Measurements from ENCODE around the gene FAM118B. TPM values are rescaled to one million over a fixed set of nuclear protein-coding genes. Genes with fewer than 3 reads are reported as not detected.

Gene FAM118B
- total and polyA plus RNA-seq, 2 experiments from 2014 or later = 29.6 to 35.2 TPM

- 94% methylated on average over 11 of the region's 11 CpGs for WGBS (ENCODE audit: low lambda C conversion rate, missing lambda C conversion rate)
- DNase-seq (ENCODE audit: low spot score) = no peak
- Histone ChIP-seq H3K4me2 (no peak overlapping the region), H3K4me1 (ENCODE audit: insufficient read depth) (no peaks in the 10 kb centered on the region), H3K27me3 (no peaks in the 10 kb centered on the region), H3K9me3 (ENCODE audit: low read depth) (no peaks in the 10 kb centered on the region), H3K9me2 (replicated peaks; ENCODE audit: insufficient read depth) (no peaks in the 10 kb centered on the region), H3K27ac (no peak overlapping the region), H2AFZ (no peak overlapping the region), H3K4me3 (no peak overlapping the region), H3K36me3 (replicated peaks; ENCODE audit: insufficient read depth, low read depth) (no peaks in the 10 kb centered on the region), H4K20me1 (ENCODE audit: insufficient read depth, poor library complexity, severe bottlenecking) (no peaks in the 10 kb centered on the region), H3K79me2 (no peaks in the 10 kb centered on the region)
- TF ChIP-seq EZH2phosphoT487 (IDR thresholded peaks at IDR 0.05; ENCODE audit: low read depth, severe bottlenecking, unreplicated experiment) (no peak), EZH2 (IDR thresholded peaks at IDR 0.05; ENCODE audit: borderline replicate concordance) (no peak), CTCF (IDR thresholded peaks at IDR 0.05; ENCODE audit: poor library complexity) (no peak)
These were observed 20.1 kb upstream of the FAM118B start for GRCh38 chr11:126191379-126192073.

- H3K9me2 ChIP-seq (replicated peaks; ENCODE audit: insufficient read depth) = no peaks in the 10 kb centered on the region
- H4K20me1 ChIP-seq (ENCODE audit: insufficient read depth, poor library complexity, severe bottlenecking) = no peaks in the 10 kb centered on the region
- H3K4me2 ChIP-seq = no peak overlapping the region
- no peaks in the 10 kb centered on the region for H3K36me3 ChIP-seq (replicated peaks; ENCODE audit: insufficient read depth, low read depth)
- H3K27ac ChIP-seq = no peak overlapping the region
- 91% methylated on average over 7 of the region's 7 CpGs for WGBS (ENCODE audit: low lambda C conversion rate, missing lambda C conversion rate)
- H3K27me3 ChIP-seq = no peaks in the 10 kb centered on the region
- no peak overlapping the region for H2AFZ ChIP-seq
- no peak overlapping the region for H3K4me3 ChIP-seq
- no peaks in the 10 kb centered on the region for H3K4me1 ChIP-seq (ENCODE audit: insufficient read depth)
- no peak for DNase-seq (ENCODE audit: low spot score)
- no peaks in the 10 kb centered on the region for H3K79me2 ChIP-seq
- no peaks in the 10 kb centered on the region for H3K9me3 ChIP-seq (ENCODE audit: low read depth)
- TF ChIP-seq EZH2phosphoT487 (IDR thresholded peaks at IDR 0.05; ENCODE audit: low read depth, severe bottlenecking, unreplicated experiment) (no peak), EZH2 (IDR thresholded peaks at IDR 0.05; ENCODE audit: borderline replicate concordance) (no peak), CTCF (IDR thresholded peaks at IDR 0.05; ENCODE audit: poor library complexity) (no peak)
These were observed 19.2 kb upstream of the FAM118B start for GRCh38 chr11:126192361-126192760.

- Histone ChIP-seq H3K27ac (no peak overlapping the region), H3K27me3 (no peaks in the 10 kb centered on the region), H3K4me3 (no peak overlapping the region), H3K4me2 (no peak overlapping the region), H3K4me1 (ENCODE audit: insufficient read depth) (no peaks in the 10 kb centered on the region), H3K9me3 (ENCODE audit: low read depth) (no peaks in the 10 kb centered on the region), H3K9me2 (replicated peaks; ENCODE audit: insufficient read depth) (no peaks in the 10 kb centered on the region), H3K36me3 (replicated peaks; ENCODE audit: insufficient read depth, low read depth) (no peaks in the 10 kb centered on the region), H4K20me1 (ENCODE audit: insufficient read depth, poor library complexity, severe bottlenecking) (no peaks in the 10 kb centered on the region), H2AFZ (no peak overlapping the region), H3K79me2 (no peaks in the 10 kb centered on the region)
- no peak for DNase-seq (ENCODE audit: low spot score)
- 80% methylated on average over 16 of the region's 16 CpGs for WGBS (ENCODE audit: low lambda C conversion rate, missing lambda C conversion rate)
- no peak for TF ChIP-seq EZH2phosphoT487 (IDR thresholded peaks at IDR 0.05; ENCODE audit: low read depth, severe bottlenecking, unreplicated experiment)
- no peak for TF ChIP-seq CTCF (IDR thresholded peaks at IDR 0.05; ENCODE audit: poor library complexity)
- no peak for TF ChIP-seq EZH2 (IDR thresholded peaks at IDR 0.05; ENCODE audit: borderline replicate concordance)
These were observed 18.5 kb upstream of the FAM118B start for GRCh38 chr11:126193038-126193478.
